GM23338 (cell line): ENCODE results near the gene TTC8. TPM values are rescaled to one million over a fixed set of nuclear protein-coding genes. Genes with fewer than 3 reads are reported as not detected.

Experiments used
- ATAC-seq: fragments of 200-7000 bp; cut with Tn5 transposase; 3 replicates; pipeline ENCODE4 v1.9.1; 2020
- DNase-seq: peaks from one replicate; pipeline ENCODE4 v3.0.0-alpha.2; 2015; ENCODE audit warnings: low spot score
- H2AFZ ChIP-seq: fragments of 200-600 bp; sonication (generic); 2 replicates; pipeline ENCODE4 v1.8.0; 2016; ENCODE audit warnings: antibody characterized with exemption, mild to moderate bottlenecking, moderate library complexity
- H3F3A ChIP-seq: fragments of 200-600 bp; sonication (generic); replicated peaks from 2 replicates; pipeline ENCODE4 v1.8.0; 2017; ENCODE audit warnings: antibody characterized with exemption, mixed run types, low read depth
- H3K27ac ChIP-seq: fragments of 200-600 bp; sonication (generic); 2 replicates; pipeline ENCODE4 v1.6.1; 2016; ENCODE audit warnings: low read depth
- H3K27me3 ChIP-seq: fragments of 200-600 bp; sonication (generic); 2 replicates; pipeline ENCODE4 v1.8.0; 2016; ENCODE audit warnings: mild to moderate bottlenecking, mixed run types, moderate library complexity; ENCODE audit not compliant: insufficient read depth
- H3K36me3 ChIP-seq: fragments of 200-600 bp; sonication (generic); 2 replicates; pipeline ENCODE4 v1.8.0; 2016; ENCODE audit warnings: mild to moderate bottlenecking; ENCODE audit not compliant: insufficient read depth
- H3K4me1 ChIP-seq: fragments of 200-600 bp; sonication (generic); 2 replicates; pipeline ENCODE4 v1.8.0; 2016; ENCODE audit warnings: mild to moderate bottlenecking, moderate library complexity; ENCODE audit not compliant: insufficient read depth
- H3K4me2 ChIP-seq: fragments of 200-600 bp; sonication (generic); 2 replicates; pipeline ENCODE4 v1.7.1; 2017; ENCODE audit warnings: mixed run types
- H3K4me3 ChIP-seq: fragments of 200-600 bp; sonication (generic); 2 replicates; pipeline ENCODE4 v1.6.1; 2016; ENCODE audit warnings: mixed run types
- H3K79me2 ChIP-seq: fragments of 200-600 bp; sonication (generic); replicated peaks from 2 replicates; pipeline ENCODE4 v1.8.0; 2017; ENCODE audit warnings: mild to moderate bottlenecking; ENCODE audit not compliant: insufficient read depth
- H3K9me2 ChIP-seq: fragments of 200-600 bp; sonication (generic); 2 replicates; pipeline ENCODE4 v1.8.0; 2017; ENCODE audit not compliant: insufficient read depth
- H4K20me1 ChIP-seq: fragments of 200-600 bp; sonication (generic); replicated peaks from 2 replicates; pipeline ENCODE4 v1.8.0; 2017; ENCODE audit warnings: mild to moderate bottlenecking; ENCODE audit not compliant: insufficient read depth
- H3K27ac Mint-ChIP-seq: 2 replicates; pipeline ENCODE4 v1.8.0; 2020; ENCODE audit warnings: inconsistent platforms, mild to moderate bottlenecking, moderate library complexity, mixed read lengths
- H3K27me3 Mint-ChIP-seq: 3 replicates; pipeline ENCODE4 v1.8.0; 2022; ENCODE audit warnings: low read depth, mild to moderate bottlenecking, moderate library complexity, mixed read lengths, inconsistent platforms; ENCODE audit not compliant: insufficient read depth, poor library complexity
- H3K36me3 Mint-ChIP-seq: 3 replicates; pipeline ENCODE4 v1.8.0; 2021; ENCODE audit warnings: low read depth, mild to moderate bottlenecking, inconsistent platforms, moderate library complexity, mixed read lengths
- H3K4me1 Mint-ChIP-seq: 3 replicates; pipeline ENCODE4 v1.8.0; 2020; ENCODE audit warnings: mild to moderate bottlenecking, inconsistent platforms, mixed read lengths
- H3K4me3 Mint-ChIP-seq: 3 replicates; pipeline ENCODE4 v1.8.0; 2021; ENCODE audit warnings: moderate library complexity, mild to moderate bottlenecking, inconsistent platforms, mixed read lengths
- H3K9me3 Mint-ChIP-seq: 3 replicates; pipeline ENCODE4 v1.8.0; 2020; ENCODE audit warnings: moderate library complexity, mild to moderate bottlenecking, inconsistent platforms, mixed read lengths
- CREB1 ChIP-seq: fragments of 250-450 bp; sonication (Bioruptor Pico); IDR thresholded peaks from 2 replicates; pipeline ENCODE4 v1.5.0; 2020; ENCODE audit warnings: low read depth, mild to moderate bottlenecking, moderate library complexity
- ETS1 ChIP-seq: IDR thresholded peaks from 2 replicates; pipeline ENCODE4 v1.6.1; 2016; ENCODE audit warnings: antibody characterized with exemption
- EZH2 ChIP-seq: fragments of 200-600 bp; sonication (generic); IDR thresholded peaks from one replicate; pipeline ENCODE4 v1.8.0; 2017; ENCODE audit warnings: antibody characterized with exemption, mild to moderate bottlenecking, low read depth; ENCODE audit not compliant: unreplicated experiment
- EZH2phosphoT487 ChIP-seq: fragments of 200-600 bp; sonication (generic); IDR thresholded peaks from one replicate; pipeline ENCODE4 v1.8.1; 2018; ENCODE audit warnings: antibody characterized with exemption; ENCODE audit not compliant: unreplicated experiment
- JUNB ChIP-seq: IDR thresholded peaks from one replicate; pipeline ENCODE4 v1.6.1; 2016; ENCODE audit warnings: antibody characterized with exemption; ENCODE audit not compliant: unreplicated experiment
- NANOG ChIP-seq: IDR thresholded peaks from 2 replicates; pipeline ENCODE4 v1.6.1; 2016; ENCODE audit warnings: antibody characterized with exemption, borderline replicate concordance
- POLR2AphosphoS5 ChIP-seq: IDR thresholded peaks from 2 replicates; pipeline ENCODE4 v1.6.1; 2016; ENCODE audit warnings: antibody characterized with exemption, low read depth
- REST ChIP-seq: IDR thresholded peaks from one replicate; pipeline ENCODE4 v1.6.1; 2018; ENCODE audit warnings: antibody characterized with exemption; ENCODE audit not compliant: unreplicated experiment
- ZNF114 ChIP-seq: fragments of 250-450 bp; sonication (Bioruptor Pico); IDR thresholded peaks from 2 replicates; pipeline ENCODE4 v1.5.0; 2020; ENCODE audit warnings: mild to moderate bottlenecking, moderate library complexity
- ZNF331 ChIP-seq: fragments of 250-450 bp; sonication (Bioruptor Pico); IDR thresholded peaks from 2 replicates; pipeline ENCODE4 v1.5.0; 2020; ENCODE audit warnings: low read depth, mild to moderate bottlenecking, moderate library complexity
- ZNF462 ChIP-seq: fragments of 250-450 bp; sonication (Bioruptor Pico); IDR thresholded peaks from 2 replicates; pipeline ENCODE4 v1.5.0; 2020; ENCODE audit warnings: mild to moderate bottlenecking, moderate library complexity
- polyA plus RNA-seq: library from polyadenylated mRNA; unstranded; fragments of >200 nt; fragmentation: Nextera tagmentation; extraction: Ambion mirVana; gene quantifications from 2 replicates; pipeline ENCODE4 v1.2.1, GENCODE V29; 2016
- total RNA-seq: library from RNA; depleted of rRNA; stranded (reverse); fragments of >200 nt; shearing (Covaris generic); gene quantifications from 2 replicates; pipeline ENCODE4 v1.2.3, GENCODE V29; 2014

TTC8 gene
- total and polyA plus RNA-seq, 2 experiments from 2014 or later = 7.5 to 10.5 TPM

GRCh38 chr14:88901991-88902390 lies 77.5 kb downstream of the TTC8 start:
- H3K27ac ChIP-seq = no peak overlapping the region
- ATAC-seq (no peak), DNase-seq (no peak)
- Mint-ChIP-seq H3K36me3 (0 out of 3 replicates have a peak, but pooled peaks cover 3% of the 10 kb centered on the region), H3K9me3 (peaks cover 8% of the 10 kb centered on the region; the same call in 1 of the 3 replicates), H3K27me3 (no peaks in the 10 kb centered on the region), H3K27ac (no peak overlapping the region), H3K4me1 (no peaks in the 10 kb centered on the region), H3K4me3 (no peak overlapping the region)
- no peak overlapping the region for H3K4me2 ChIP-seq
- no peaks in the 10 kb centered on the region for H3K36me3 ChIP-seq
- H3F3A ChIP-seq = no peaks in the 10 kb centered on the region
- no peaks in the 10 kb centered on the region for H4K20me1 ChIP-seq
- TF ChIP-seq ZNF114 (CRISPR knock-in tag) (no peak), JUNB (no peak), ZNF331 (no peak), ETS1 (no peak), EZH2phosphoT487 (no peak), CREB1 (CRISPR knock-in tag) (no peak)
- no peak overlapping the region for H2AFZ ChIP-seq
- no peaks in the 10 kb centered on the region for H3K27me3 ChIP-seq
- H3K4me3 ChIP-seq = no peak overlapping the region
- H3K9me2 ChIP-seq = no peaks in the 10 kb centered on the region
- no peaks in the 10 kb centered on the region for H3K79me2 ChIP-seq
- 0 out of 2 replicates have a peak, but pooled peaks cover 6% of the 10 kb centered on the region for H3K4me1 ChIP-seq

GRCh38 chr14:88902850-88903249 lies 78.4 kb downstream of the TTC8 start:
- Mint-ChIP-seq H3K9me3 (peaks cover 14% of the 10 kb centered on the region), H3K4me1 (no peaks in the 10 kb centered on the region), H3K36me3 (0 out of 3 replicates have a peak, but pooled peaks cover 3% of the 10 kb centered on the region), H3K4me3 (no peak overlapping the region), H3K27ac (no peak overlapping the region), H3K27me3 (no peaks in the 10 kb centered on the region)
- H3K4me2 ChIP-seq = no peak overlapping the region
- H3K27ac ChIP-seq = no peak overlapping the region
- H3K4me3 ChIP-seq = no peak overlapping the region
- ATAC-seq (no peak), DNase-seq (no peak)
- no peak overlapping the region for H2AFZ ChIP-seq
- no peaks in the 10 kb centered on the region; the same call in 1 of the 2 replicates for H3K36me3 ChIP-seq
- 0 out of 2 replicates have a peak, but pooled peaks cover 6% of the 10 kb centered on the region for H3K4me1 ChIP-seq
- H3K27me3 ChIP-seq = no peaks in the 10 kb centered on the region
- H3K9me2 ChIP-seq = no peaks in the 10 kb centered on the region
- H3K79me2 ChIP-seq = no peaks in the 10 kb centered on the region
- H3F3A ChIP-seq = no peaks in the 10 kb centered on the region
- no peaks in the 10 kb centered on the region for H4K20me1 ChIP-seq
- no peak for TF ChIP-seq NANOG
- no peak for TF ChIP-seq POLR2AphosphoS5
- no peak for TF ChIP-seq ZNF462 (CRISPR knock-in tag)
- no peak for TF ChIP-seq REST
- no peak for TF ChIP-seq EZH2
- TF ChIP-seq CREB1 (CRISPR knock-in tag) = no peak
- TF ChIP-seq JUNB = no peak
